DND-41 (cell line): ENCODE results near the gene CD300A.

Experiments used
- EZH2 ChIP-seq: IDR thresholded peaks from 3 replicates; pipeline ENCODE4 v1.6.1; 2012; ENCODE audit warnings: borderline replicate concordance, low read depth, mild to moderate bottlenecking, moderate library complexity, low read length, inconsistent platforms; ENCODE audit not compliant: severe bottlenecking
- TF ChIP-seq, protein P1 (sequence below): IDR thresholded peaks from 2 replicates; pipeline ENCODE4 v1.5.1; 2012; ENCODE audit warnings: borderline replicate concordance, low read length, moderate library complexity, mild to moderate bottlenecking; ENCODE audit not compliant: poor library complexity, severe bottlenecking; ENCODE audit errors: extremely low read depth

GRCh38 chr17:74532115-74532514, 65.7 kb downstream of the CD300A start:
- TF ChIP-seq EZH2 = no peak
- TF ChIP-seq, protein P1, sequence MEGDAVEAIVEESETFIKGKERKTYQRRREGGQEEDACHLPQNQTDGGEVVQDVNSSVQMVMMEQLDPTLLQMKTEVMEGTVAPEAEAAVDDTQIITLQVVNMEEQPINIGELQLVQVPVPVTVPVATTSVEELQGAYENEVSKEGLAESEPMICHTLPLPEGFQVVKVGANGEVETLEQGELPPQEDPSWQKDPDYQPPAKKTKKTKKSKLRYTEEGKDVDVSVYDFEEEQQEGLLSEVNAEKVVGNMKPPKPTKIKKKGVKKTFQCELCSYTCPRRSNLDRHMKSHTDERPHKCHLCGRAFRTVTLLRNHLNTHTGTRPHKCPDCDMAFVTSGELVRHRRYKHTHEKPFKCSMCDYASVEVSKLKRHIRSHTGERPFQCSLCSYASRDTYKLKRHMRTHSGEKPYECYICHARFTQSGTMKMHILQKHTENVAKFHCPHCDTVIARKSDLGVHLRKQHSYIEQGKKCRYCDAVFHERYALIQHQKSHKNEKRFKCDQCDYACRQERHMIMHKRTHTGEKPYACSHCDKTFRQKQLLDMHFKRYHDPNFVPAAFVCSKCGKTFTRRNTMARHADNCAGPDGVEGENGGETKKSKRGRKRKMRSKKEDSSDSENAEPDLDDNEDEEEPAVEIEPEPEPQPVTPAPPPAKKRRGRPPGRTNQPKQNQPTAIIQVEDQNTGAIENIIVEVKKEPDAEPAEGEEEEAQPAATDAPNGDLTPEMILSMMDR = no peak
